HepG2 (cell line): Measurements from ENCODE around the gene CKS1B. TPM values are rescaled to one million over a fixed set of nuclear protein-coding genes. Genes with fewer than 3 reads are reported as not detected.
A peak's percentile ranks its signal among the peaks of the same experiment; 100 is the strongest.

ENCODE experiments used
- ATAC-seq: fragments of 200-7000 bp; cut with Tn5 transposase; 3 replicates; pipeline ENCODE4 v1.9.1; 2020; ENCODE audit warnings: mild to moderate bottlenecking, moderate library complexity
- BruUV-seq: library from RNA; stranded (reverse); fragments of 400-500 nt; replicated peaks from 2 replicates; lab custom pipeline; 2021; lab: Mats Ljungman, UMichigan
- CTCF ChIA-PET: fragments of 300-600 bp; formaldehyde crosslinking; extraction: SDS; loops from one replicate; lab custom pipeline; 2021; ENCODE audit warnings: low total read pairs, inconsistent platforms, low intra/inter-chr PET ratio; lab: Yijun Ruan, JAX
- POLR2A ChIA-PET: fragments of 350-600 bp; sonication (Branson Sonifier 250); formaldehyde crosslinking; loops from one replicate; lab custom pipeline; 2020; ENCODE audit warnings: antibody characterized with exemption, inconsistent platforms; lab: Yijun Ruan, JAX
- DNase-seq: peaks from one replicate; pipeline ENCODE4 v3.0.0-alpha.2; 2015; ENCODE audit warnings: low spot score
- FAIRE-seq: peaks from 3 replicates; lab custom pipeline; 2011; peaks lifted over from hg19 to GRCh38; lab: Jason Lieb, UNC
- H2AFZ ChIP-seq: one replicate; pipeline ENCODE4 v1.6.1; 2011; ENCODE audit warnings: low read length, inconsistent platforms
- H3K27ac ChIP-seq: fragments of 300-600 bp; 3 replicates; pipeline ENCODE4 v1.8.0; 2011; ENCODE audit warnings: mixed run types, mild to moderate bottlenecking, mixed read lengths, low read length, inconsistent platforms; ENCODE audit not compliant: insufficient read depth; ENCODE audit errors: extremely low read length
- H3K27me3 ChIP-seq, 2 experiments: fragments of 200-600 bp in 1 of 2; 2 replicates in 1 of 2; 3 replicates in 1 of 2; pipeline versions ENCODE4 v1.6.0 to v1.8.0; 2011; ENCODE audit warnings: low read length in 2 of 2, mild to moderate bottlenecking in 2 of 2, moderate library complexity in 2 of 2, inconsistent platforms in 1 of 2; ENCODE audit not compliant: insufficient read depth in 2 of 2, control insufficient read depth in 1 of 2
- H3K36me3 ChIP-seq, 2 experiments: fragments of 200-600 bp in 1 of 2; replicated peaks in 1 of 2; 2 replicates in 1 of 2; 3 replicates in 1 of 2; pipeline versions ENCODE4 v1.5.1 to v1.8.0; 2011; ENCODE audit warnings: low read length in 2 of 2, inconsistent platforms in 1 of 2; ENCODE audit not compliant: insufficient read depth in 2 of 2, control insufficient read depth in 1 of 2
- H3K4me1 ChIP-seq: 2 replicates; pipeline ENCODE4 v1.5.1; 2012; ENCODE audit warnings: low read length, inconsistent platforms; ENCODE audit not compliant: insufficient read depth
- H3K4me2 ChIP-seq: 2 replicates; pipeline ENCODE4 v1.6.0; 2011; ENCODE audit warnings: low read depth, low read length, inconsistent platforms
- H3K4me3 ChIP-seq, 3 experiments: fragments of 200-600 bp in 1 of 3; sonication (generic), shearing (Covaris generic) in 1 of 3; replicated peaks in 1 of 3; 2 replicates each; pipeline ENCODE4 v1.5.1; 2011 to 2016; ENCODE audit warnings: low read length in 3 of 3, inconsistent platforms in 2 of 3, low read depth in 2 of 3, mild to moderate bottlenecking in 2 of 3, control low read depth in 1 of 3, mixed read lengths in 1 of 3; ENCODE audit not compliant: insufficient read depth in 1 of 3
- H3K79me2 ChIP-seq: one replicate; pipeline ENCODE4 v1.6.1; 2011; ENCODE audit warnings: low read length, inconsistent platforms; ENCODE audit not compliant: insufficient read depth
- H3K9ac ChIP-seq: 2 replicates; pipeline ENCODE4 v1.6.0; 2011; ENCODE audit warnings: mild to moderate bottlenecking, low read depth, low read length, inconsistent platforms; ENCODE audit not compliant: insufficient read depth
- H3K9me3 ChIP-seq: 2 replicates; pipeline ENCODE4 v1.5.1; 2012; ENCODE audit warnings: mild to moderate bottlenecking, low read length
- H4K20me1 ChIP-seq: 2 replicates; pipeline ENCODE4 v1.6.0; 2011; ENCODE audit warnings: inconsistent platforms, mild to moderate bottlenecking, low read length, moderate library complexity; ENCODE audit not compliant: insufficient read depth
- ATF7 ChIP-seq, 2 experiments: fragments of 450-650 bp in 1 of 2; sonication (generic) in 1 of 2; formaldehyde crosslinking in 1 of 2; IDR thresholded peaks; 2 replicates each; pipeline versions ENCODE4 v1.4.0 to v1.6.1; 2016 to 2020; ENCODE audit warnings: antibody characterized with exemption in 1 of 2, mild to moderate bottlenecking in 1 of 2, missing genetic modification reagents in 1 of 2
- CBX2 ChIP-seq, 2 experiments: fragments of 200-600 bp in 1 of 2; sonication (generic); formaldehyde crosslinking in 1 of 2; IDR thresholded peaks; 2 replicates each; pipeline versions ENCODE4 v1.7.0 to v1.8.1; 2018 to 2022; ENCODE audit warnings: low read depth in 2 of 2, low read length in 1 of 2, mild to moderate bottlenecking in 1 of 2, missing genetic modification reagents in 1 of 2
- CCAR2 ChIP-seq: fragments of 200-400 bp; formaldehyde crosslinking; optimal IDR thresholded peaks from 2 replicates; pipeline ENCODE3; 2018; ENCODE audit warnings: low read depth, mild to moderate bottlenecking, low read length, moderate library complexity
- GPN1 ChIP-seq: sonication (generic); formaldehyde crosslinking; IDR thresholded peaks from 2 replicates; pipeline ENCODE4 v1.5.1; 2020; ENCODE audit warnings: missing genetic modification reagents, borderline replicate concordance
- HNRNPUL1 ChIP-seq: fragments of 200-400 bp; formaldehyde crosslinking; IDR thresholded peaks from 2 replicates; pipeline ENCODE4 v1.6.1; 2017; ENCODE audit warnings: low read depth, mild to moderate bottlenecking, low read length, moderate library complexity
- KDM5A ChIP-seq: fragments of 200-600 bp; sonication (generic); IDR thresholded peaks from 2 replicates; pipeline ENCODE4 v1.7.0; 2018; ENCODE audit warnings: antibody characterized with exemption, mild to moderate bottlenecking, low read length, borderline replicate concordance
- KLF6 ChIP-seq: IDR thresholded peaks from 2 replicates; pipeline ENCODE4 v1.8.0; 2016; ENCODE audit warnings: missing biosample characterization, missing genetic modification reagents
- NR3C1 ChIP-seq: sonication (generic); formaldehyde crosslinking; IDR thresholded peaks from 2 replicates; pipeline ENCODE4 v1.4.0; 2020; ENCODE audit warnings: missing genetic modification reagents
- STAT5B ChIP-seq: sonication (generic); formaldehyde crosslinking; IDR thresholded peaks from 2 replicates; pipeline ENCODE4 v1.4.0; 2020; ENCODE audit warnings: missing genetic modification reagents
- TSC22D2 ChIP-seq: sonication (generic); formaldehyde crosslinking; IDR thresholded peaks from 2 replicates; pipeline ENCODE4 v1.5.1; 2020; ENCODE audit warnings: missing genetic modification reagents, mild to moderate bottlenecking, borderline replicate concordance
- U2AF1 ChIP-seq: fragments of 200-400 bp; formaldehyde crosslinking; optimal IDR thresholded peaks from 2 replicates; pipeline ENCODE3; 2017; ENCODE audit warnings: mild to moderate bottlenecking, low read depth, low read length
- XRCC5 ChIP-seq: fragments of 200-400 bp; formaldehyde crosslinking; optimal IDR thresholded peaks from 2 replicates; pipeline ENCODE3; 2017; ENCODE audit warnings: mild to moderate bottlenecking, low read length
- ZFP62 ChIP-seq: sonication (generic); formaldehyde crosslinking; IDR thresholded peaks from 2 replicates; pipeline ENCODE4 v1.4.0; 2020; ENCODE audit warnings: missing genetic modification reagents
- ZNF124 ChIP-seq: sonication (generic); formaldehyde crosslinking; IDR thresholded peaks from 2 replicates; pipeline ENCODE4 v1.4.0; 2020; ENCODE audit warnings: missing genetic modification reagents
- ZNF20 ChIP-seq: sonication (generic); formaldehyde crosslinking; IDR thresholded peaks from 2 replicates; pipeline ENCODE4 v1.4.0; 2020; ENCODE audit warnings: mild to moderate bottlenecking, moderate library complexity, missing genetic modification reagents
- ZNF7 ChIP-seq: IDR thresholded peaks from 2 replicates; pipeline ENCODE4 v1.6.1; 2016; ENCODE audit warnings: missing biosample characterization, missing genetic modification reagents
- ZNF777 ChIP-seq: sonication (generic); formaldehyde crosslinking; IDR thresholded peaks from 2 replicates; pipeline ENCODE4 v1.4.0; 2020; ENCODE audit warnings: missing genetic modification reagents
- ZNF782 ChIP-seq: sonication (generic); formaldehyde crosslinking; IDR thresholded peaks from 2 replicates; pipeline ENCODE4 v1.4.0; 2020; ENCODE audit warnings: missing genetic modification reagents, mild to moderate bottlenecking, borderline replicate concordance
- WGBS: methylation state at CpG from one replicate; pipeline ENCODE4 v1.1.6; 2017; ENCODE audit warnings: low lambda C conversion rate; 5-methylcytosine and 5-hydroxymethylcytosine counted together
- in situ Hi-C: cut with HindIII; loops from 2 replicates; pipeline ENCODE4 v1.10.0; 2017; ENCODE audit warnings: low pct_unique_long_range_greater_than_20kb; ENCODE audit not compliant: extremely low pct_ligation_motif_present
- intact Hi-C: fragments of 100-400 bp; cut with micrococcal nuclease; formaldehyde crosslinking; loops from one replicate; pipeline ENCODE4 v1.10.0; 2022; ENCODE audit not compliant: unreplicated experiment
- polyA plus RNA-seq, 8 experiments: library from polyadenylated mRNA; depleted of rRNA in 3 of 8; stranded (reverse) in 7 of 8; unstranded in 1 of 8; fragments of >200 nt; fragmentation: Illumina TruSeq in 4 of 8; extraction: Trizol in 4 of 8; gene quantifications; 2 replicates each; pipeline versions ENCODE4 v1.2.1 to v1.2.3, GENCODE V29; 2011 to 2016; ENCODE audit warnings: low read depth in 4 of 8, missing spikeins in 1 of 8, mixed read lengths in 1 of 8; ENCODE audit not compliant: insufficient read depth in 1 of 8
- total RNA-seq, 5 experiments: library from RNA; depleted of rRNA; stranded (reverse); fragments of >200 nt; fragmentation: Illumina TruSeq; extraction: Trizol; gene quantifications; 2 replicates each; pipeline ENCODE4 v1.2.3, GENCODE V29; 2016; ENCODE audit warnings: low read depth in 1 of 5
- TF ChIP-seq, protein P1 (sequence below): IDR thresholded peaks from 2 replicates; pipeline ENCODE4 v1.6.1; 2012; ENCODE audit warnings: low read depth, low read length, improper control_type of control experiment
- TF ChIP-seq, protein P2 (sequence below): IDR thresholded peaks from 2 replicates; pipeline ENCODE4 v1.6.1; 2016; ENCODE audit warnings: mild to moderate bottlenecking
- TF ChIP-seq, protein P3 (sequence below): IDR thresholded peaks from 2 replicates; pipeline ENCODE4 v1.6.1; 2012; ENCODE audit warnings: inconsistent platforms

CKS1B gene
- total and polyA plus RNA-seq, 2 of the 13 experiments (the other 11 are each of a cell fraction or from before 2014, with no cell fraction given): 217 to 222 TPM

DNA sequence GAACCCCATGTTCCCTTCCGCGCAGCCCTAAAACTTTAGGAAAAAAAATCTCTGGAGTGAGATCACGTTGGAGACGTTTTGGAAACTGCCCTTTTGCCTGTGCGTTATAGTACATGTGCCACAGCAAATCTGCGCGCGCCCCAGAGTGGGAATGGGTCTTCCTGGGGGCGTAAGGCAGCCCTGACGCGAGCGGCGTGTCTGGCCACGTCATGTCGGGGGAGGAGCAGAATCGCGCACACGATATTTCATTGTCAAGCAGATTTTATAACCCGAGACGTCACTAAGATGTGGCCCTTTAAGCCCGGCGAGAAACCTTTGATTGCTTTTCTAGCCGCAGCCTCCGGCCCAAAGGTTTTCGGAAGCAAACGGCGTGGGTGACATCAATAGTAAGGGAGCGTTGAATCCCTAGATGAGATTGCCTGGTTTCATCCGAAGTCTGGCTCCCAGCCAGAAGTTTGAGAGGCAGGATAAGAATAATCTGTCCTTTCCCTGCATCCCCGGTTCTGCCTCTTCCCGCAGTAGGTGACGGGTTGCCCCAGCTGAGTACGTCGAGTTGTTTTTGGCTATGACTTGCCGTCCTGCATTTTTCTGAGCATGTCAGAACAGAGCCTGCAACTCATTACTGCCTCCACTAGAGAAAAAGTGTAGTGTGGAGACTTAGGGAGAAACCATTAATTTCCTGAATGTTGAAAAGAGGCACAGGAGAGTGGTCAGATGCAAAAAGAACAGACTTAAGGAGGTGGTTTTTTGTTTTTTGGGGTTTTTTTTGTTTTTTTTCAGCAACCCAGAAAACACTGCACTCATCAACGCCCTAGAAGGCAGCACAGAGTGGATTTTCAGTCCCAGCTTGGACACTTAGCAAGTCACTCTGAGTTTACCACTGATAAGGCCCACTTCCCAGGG lies 37.1 kb upstream of the CKS1B start:
- H3K4me2 ChIP-seq: peak overlapping the region; percentile 91
- H3K4me3 ChIP-seq: peak overlapping the region; percentile 57 to 77 (median 69)
- peak overlapping the region; percentile 99 for H3K27ac ChIP-seq
- no peak overlapping the region for H2AFZ ChIP-seq
- peak overlapping the region; percentile 95 for H3K9ac ChIP-seq
- peaks cover 74% of the 10 kb centered on the region for H3K4me1 ChIP-seq
- intact Hi-C loops (loop anchor here (2.0 kb wide), 1 partner anchor 31 kb away; no protein-coding TSS in a partner anchor), in situ Hi-C loops (no loop called here)
- POLR2A ChIA-PET: interaction anchor here (1.1 to 2.6 kb wide), 18 partner anchors 8 to 1804 kb away, joined by 3 to 28 read pairs (median 6); partner anchors contain the start of genes EFNA4, MRPL24, PBXIP1 and PYGO2
- ATAC-seq (peak; percentile 48), FAIRE-seq (no peak), DNase-seq (peak; percentile 75)
- H3K9me3 ChIP-seq: no peaks in the 10 kb centered on the region
- no peaks in the 10 kb centered on the region for H3K79me2 ChIP-seq
- no peaks in the 10 kb centered on the region for H3K27me3 ChIP-seq
- no peaks in the 10 kb centered on the region for H4K20me1 ChIP-seq
- CTCF ChIA-PET: interaction anchor here (1.3 kb wide), 1 partner anchor 31 kb away, joined by 6 read pairs; no protein-coding TSS in a partner anchor
- no peaks in the 10 kb centered on the region for H3K36me3 ChIP-seq
- BruUV-seq: TSS peak; percentile 97
- 2% methylated on average over 33 of the region's 36 CpGs for WGBS
- TF ChIP-seq, protein P1, sequence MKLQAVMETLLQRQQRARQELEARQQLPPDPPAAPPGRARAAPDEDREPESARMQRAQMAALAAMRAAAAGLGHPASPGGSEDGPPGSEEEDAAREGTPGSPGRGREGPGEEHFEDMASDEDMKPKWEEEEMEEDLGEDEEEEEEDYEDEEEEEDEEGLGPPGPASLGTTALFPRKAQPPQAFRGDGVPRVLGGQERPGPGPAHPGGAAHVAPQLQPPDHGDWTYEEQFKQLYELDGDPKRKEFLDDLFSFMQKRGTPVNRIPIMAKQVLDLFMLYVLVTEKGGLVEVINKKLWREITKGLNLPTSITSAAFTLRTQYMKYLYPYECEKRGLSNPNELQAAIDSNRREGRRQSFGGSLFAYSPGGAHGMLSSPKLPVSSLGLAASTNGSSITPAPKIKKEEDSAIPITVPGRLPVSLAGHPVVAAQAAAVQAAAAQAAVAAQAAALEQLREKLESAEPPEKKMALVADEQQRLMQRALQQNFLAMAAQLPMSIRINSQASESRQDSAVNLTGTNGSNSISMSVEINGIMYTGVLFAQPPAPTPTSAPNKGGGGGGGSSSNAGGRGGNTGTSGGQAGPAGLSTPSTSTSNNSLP: peak; percentile 72; the same call in 1 of the 2 replicates
- no peak for TF ChIP-seq CCAR2
- TF ChIP-seq GPN1: no peak
- no peak for TF ChIP-seq ZNF7
- no peak for TF ChIP-seq TSC22D2 (CRISPR knock-in tag)
- TF ChIP-seq ATF7 (IDR thresholded peaks at IDR 0.05): peak; percentile 92; the same call in 1 of the 2 replicates
- no peak for TF ChIP-seq ATF7 (CRISPR knock-in tag; IDR thresholded peaks at IDR 0.05)
- TF ChIP-seq, protein P2, sequence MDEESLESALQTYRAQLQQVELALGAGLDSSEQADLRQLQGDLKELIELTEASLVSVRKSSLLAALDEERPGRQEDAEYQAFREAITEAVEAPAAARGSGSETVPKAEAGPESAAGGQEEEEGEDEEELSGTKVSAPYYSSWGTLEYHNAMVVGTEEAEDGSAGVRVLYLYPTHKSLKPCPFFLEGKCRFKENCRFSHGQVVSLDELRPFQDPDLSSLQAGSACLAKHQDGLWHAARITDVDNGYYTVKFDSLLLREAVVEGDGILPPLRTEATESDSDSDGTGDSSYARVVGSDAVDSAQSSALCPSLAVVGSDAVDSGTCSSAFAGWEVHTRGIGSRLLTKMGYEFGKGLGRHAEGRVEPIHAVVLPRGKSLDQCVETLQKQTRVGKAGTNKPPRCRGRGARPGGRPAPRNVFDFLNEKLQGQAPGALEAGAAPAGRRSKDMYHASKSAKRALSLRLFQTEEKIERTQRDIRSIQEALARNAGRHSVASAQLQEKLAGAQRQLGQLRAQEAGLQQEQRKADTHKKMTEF: no peak
- no peak for TF ChIP-seq ZNF124 (CRISPR knock-in tag)
- peak; percentile 64 for TF ChIP-seq U2AF1
- TF ChIP-seq XRCC5: peak; percentile 16
- TF ChIP-seq KDM5A: peak; percentile 73; the same call in 1 of the 2 replicates
- TF ChIP-seq NR3C1 (CRISPR knock-in tag): no peak
- TF ChIP-seq CBX2 (IDR thresholded peaks at IDR 0.05; ENCODE audit: low read depth, low read length): peak; percentile 90; the same call in 1 of the 2 replicates
- TF ChIP-seq CBX2 (CRISPR knock-in tag; IDR thresholded peaks at IDR 0.05; ENCODE audit: low read depth): no peak
- TF ChIP-seq ZNF20 (CRISPR knock-in tag): no peak
- TF ChIP-seq, protein P3, sequence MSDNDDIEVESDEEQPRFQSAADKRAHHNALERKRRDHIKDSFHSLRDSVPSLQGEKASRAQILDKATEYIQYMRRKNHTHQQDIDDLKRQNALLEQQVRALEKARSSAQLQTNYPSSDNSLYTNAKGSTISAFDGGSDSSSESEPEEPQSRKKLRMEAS: no peak
- no peak for TF ChIP-seq STAT5B (CRISPR knock-in tag)
- TF ChIP-seq ZNF782 (CRISPR knock-in tag): no peak
- peak; percentile 87 for TF ChIP-seq ZNF777 (CRISPR knock-in tag)
- 0 out of 2 replicates have a peak, but pooled peaks have one; percentile 7 for TF ChIP-seq KLF6 (CRISPR knock-in tag)
- no peak for TF ChIP-seq HNRNPUL1
- no peak for TF ChIP-seq ZFP62 (CRISPR knock-in tag)
